SK-MEL-5 (cell line): ENCODE results near the gene PDE10A. TPM values are rescaled to one million over a fixed set of nuclear protein-coding genes. Genes with fewer than 3 reads are reported as not detected.

Experiments
- DNase-seq: peaks from one replicate; pipeline ENCODE4 v3.0.0-alpha.2; 2016; ENCODE audit warnings: low read depth, low spot score
- in situ Hi-C: cut with HindIII; loops from 2 replicates; pipeline ENCODE4 v1.10.0; 2016; ENCODE audit warnings: low sequenced_read_pairs, high pct_unique_total_duplicates, low pct_unique_long_range_greater_than_20kb
- total RNA-seq: library from RNA; depleted of rRNA; stranded (reverse); fragments of >200 nt; shearing (Covaris generic); gene quantifications from 2 replicates; pipeline ENCODE4 v1.2.3, GENCODE V29; 2014

Gene PDE10A
- total RNA-seq, 1 experiment from 2014 or later = 161 TPM

DNA sequence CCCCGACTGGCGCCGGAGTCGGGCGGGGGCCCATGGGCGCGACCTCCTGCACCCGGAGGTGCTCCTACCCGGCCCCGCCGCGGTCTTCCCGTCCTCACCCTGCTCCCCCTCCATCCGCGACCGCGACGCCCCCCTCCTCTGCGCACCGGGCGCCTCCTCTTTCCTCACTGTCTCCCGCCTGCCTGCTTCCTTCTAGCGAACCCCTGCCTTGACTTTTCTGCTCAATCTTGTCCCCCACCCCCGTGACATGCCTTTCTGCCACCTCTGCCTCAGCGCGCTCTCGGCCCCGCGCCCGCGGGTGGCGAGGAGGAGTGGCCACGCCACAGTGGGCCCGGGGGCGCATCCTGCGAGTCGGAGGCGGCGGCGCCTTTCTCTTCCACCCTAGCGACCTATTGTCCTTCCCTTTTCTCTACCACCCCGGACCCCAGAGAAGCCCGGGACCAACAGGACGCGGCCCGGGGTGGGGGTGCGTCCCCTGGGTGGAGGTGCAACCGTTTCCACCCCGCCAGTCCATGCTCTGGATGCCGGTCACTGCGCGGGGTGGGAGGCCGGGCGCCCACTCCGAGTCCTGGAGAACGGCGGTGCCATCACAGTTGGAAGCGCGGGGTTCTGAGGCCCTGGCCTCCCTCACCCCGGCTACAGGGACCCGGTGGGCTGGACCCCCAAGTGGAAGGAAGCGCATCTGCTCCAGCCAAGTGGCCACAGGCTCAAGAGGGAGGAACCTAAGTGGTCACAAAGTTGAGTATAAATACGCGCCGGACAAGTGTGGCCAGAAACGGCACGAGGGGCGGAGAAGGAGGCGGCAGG lies 2.0 kb downstream of the PDE10A start:
- in situ Hi-C loops = no loop called here
- DNase-seq = no peak

DNA sequence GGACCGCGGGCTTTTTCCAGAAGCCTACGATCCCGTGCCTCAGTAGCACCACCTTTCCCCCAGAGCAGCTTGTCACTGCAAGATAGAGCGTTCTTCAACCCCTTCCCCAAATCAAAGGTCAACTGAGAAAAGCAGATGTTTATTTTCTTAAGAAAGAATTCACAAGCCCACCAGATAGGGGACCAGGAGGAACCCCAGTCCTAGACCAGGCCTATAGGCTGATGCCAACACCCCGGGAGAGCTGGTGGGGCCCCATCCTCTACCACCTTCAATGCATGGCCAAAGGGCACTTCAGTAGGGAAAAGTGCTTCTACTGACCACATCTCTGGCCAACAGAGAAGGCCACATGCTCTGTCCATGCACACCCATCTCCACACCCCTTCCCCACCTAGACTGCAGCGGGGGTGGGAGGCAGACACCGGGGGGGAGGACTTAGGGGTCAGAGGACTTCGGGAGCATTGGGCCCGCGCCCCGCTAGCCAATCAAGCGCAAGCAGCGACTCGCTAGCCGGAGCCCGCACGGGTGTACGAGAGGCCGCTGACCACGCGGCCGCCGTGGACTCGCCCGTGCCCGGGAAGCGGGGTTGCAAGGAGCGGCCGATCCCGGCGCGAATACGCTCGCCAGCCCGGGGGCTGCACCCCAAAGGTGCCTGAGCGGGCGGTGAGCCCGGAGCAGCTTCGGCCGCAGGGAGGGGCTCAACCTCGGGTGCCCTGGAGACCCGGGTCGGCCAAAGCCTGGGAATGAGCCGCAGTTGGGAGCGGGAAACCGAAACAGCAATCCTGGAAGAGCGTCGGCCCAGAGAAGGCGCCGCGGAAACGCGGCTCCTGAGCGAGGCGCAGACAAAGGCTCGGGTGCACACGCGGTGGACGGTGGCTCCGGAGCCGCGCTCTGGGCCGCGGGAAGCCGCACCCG lies 2.8 kb downstream of the PDE10A start:
- DNase-seq = no peak
- in situ Hi-C loops = no loop called here

DNA sequence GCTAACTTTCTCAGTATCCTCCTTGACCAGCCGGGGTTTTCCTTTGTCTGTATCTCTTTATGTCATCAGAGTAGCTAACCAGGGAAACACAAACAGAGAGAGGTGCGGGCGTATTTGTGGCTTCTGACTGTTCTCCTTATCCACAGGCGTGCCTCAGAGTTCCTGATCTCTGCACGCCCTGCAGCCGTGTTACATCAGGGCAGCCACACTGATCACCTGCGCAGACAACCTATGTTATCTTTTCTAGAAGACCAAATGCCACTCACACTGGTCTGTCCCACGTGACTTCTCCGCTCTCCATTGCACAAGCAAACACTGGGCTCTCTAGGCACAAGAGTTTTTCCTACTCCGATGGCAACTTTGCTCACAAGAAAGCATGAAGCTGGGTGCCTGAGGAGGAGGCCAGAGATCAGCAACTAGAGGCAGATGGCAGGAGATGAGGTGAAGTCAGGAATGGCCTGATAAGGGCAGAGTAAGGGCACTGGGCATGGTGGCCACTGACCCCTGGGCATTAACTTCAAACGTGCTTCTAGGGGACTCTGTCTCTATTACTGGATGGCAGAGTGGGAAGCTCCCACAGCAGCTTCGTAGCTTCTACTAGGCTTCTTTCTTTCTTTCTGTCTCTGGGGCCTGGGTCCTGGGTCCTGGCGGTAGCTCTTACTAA lies 4.5 kb downstream of the PDE10A start:
- in situ Hi-C loops = no loop called here
- DNase-seq = no peak

DNA sequence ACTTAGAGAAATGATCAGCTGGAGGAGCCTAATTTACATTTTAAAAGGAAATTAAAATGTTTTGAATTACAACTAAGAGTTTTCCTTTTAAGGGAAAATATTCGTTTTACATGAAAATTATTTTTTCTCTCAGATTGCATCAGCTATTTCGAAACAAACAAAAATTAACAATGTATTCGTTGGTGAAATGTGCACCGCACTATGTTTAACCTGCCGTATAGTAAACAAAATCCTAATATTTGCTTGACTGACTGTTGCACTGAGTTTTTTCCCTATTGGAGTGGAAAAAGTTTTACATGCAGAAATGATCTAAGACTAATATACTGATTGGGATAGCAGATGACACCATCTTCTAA lies 5.7 kb downstream of the PDE10A start:
- in situ Hi-C loops = no loop called here
- no peak for DNase-seq

DNA sequence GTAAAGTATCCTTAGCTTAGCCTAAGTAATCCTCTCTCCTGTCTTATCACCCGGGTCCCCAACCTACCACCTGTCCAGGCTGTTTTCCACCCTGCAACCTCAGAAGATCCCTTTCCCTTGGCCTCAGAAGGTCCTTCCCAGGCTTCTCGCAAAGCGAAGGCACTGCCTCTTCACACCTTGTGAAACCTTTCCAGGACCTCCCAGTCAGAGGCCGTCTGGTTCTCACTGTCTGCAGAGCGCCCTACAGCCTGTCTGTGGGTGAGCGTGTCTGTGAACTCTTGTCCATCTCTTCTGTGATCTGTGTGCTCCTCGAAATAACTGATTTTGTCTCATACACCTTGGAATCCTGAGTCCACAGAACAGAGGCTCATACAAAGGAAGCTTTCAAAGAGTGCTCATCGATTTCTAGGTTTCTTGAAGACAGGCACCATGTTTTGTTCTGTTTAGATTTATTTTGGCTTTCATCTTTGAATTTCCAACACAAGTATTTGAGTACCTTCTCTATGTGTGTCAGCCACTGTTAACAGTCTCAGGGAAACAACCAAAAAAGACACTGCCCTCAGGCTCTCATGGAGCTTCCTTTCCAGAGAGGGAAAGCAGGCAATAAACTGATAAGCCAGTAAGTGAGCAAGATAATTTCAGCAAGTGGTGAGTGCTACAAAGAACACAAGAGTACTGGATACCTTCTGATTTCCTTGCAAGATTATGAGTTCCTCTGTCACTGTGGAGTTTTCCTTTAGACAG lies 6.3 kb downstream of the PDE10A start:
- in situ Hi-C loops = no loop called here
- no peak for DNase-seq

DNA sequence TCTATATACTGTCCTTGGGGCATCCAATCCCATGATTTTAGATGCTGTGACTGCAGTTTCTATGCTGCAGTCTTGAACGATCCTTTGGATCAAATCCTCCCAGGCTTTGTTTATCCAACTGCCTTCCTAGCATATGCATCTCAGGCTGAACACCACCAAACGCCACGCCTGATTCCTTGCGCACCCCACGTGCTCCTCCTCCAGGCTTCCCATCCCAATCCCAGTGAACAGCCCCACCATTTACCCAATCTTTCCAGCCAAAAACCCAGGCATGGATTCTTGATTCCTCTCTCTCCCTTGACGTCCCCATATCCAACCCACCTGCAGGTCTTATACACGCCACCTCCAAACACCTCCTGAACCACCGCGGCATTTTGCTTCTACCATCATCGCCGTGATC lies 7.8 kb downstream of the PDE10A start:
- in situ Hi-C loops = no loop called here
- no peak for DNase-seq

DNA sequence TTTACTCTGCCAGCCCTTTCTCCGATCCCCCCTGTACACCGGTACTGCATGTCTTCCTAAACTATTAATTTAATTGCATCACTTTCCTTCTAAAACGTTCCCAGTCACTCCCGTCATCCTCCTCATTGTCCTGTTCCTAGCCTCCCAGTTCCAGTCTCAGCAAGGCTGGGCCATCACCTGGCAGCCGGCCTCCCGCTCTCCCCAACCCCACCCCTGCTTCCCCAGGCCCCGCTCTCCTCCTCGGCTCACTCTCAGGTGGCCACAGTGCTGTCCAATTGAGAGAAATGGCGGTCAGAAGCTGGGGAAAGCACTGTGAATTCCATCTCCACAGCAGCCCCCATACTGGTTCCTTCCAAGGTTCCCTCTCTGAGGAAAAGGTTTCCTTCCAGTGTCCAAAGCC lies 8.9 kb downstream of the PDE10A start:
- in situ Hi-C loops = no loop called here
- DNase-seq = no peak

DNA sequence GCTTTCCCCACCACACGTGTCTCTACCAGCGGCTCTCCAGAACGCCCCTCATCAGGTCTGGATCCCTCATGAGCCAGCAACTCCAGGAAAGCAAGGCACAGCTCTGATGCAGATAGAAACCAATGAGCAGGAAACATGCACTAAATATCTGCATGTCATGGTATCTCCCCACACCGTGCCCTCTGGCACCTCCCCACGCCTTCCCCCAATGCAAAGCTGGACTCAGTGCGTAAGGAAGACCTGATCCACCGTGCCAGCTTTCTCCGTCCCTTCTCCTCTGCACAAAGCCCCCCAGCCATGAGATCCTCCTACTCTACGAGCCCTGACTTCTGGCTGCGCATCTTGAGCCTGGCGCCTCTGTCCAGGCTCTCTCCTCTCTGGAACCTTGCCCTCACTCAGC lies 9.4 kb downstream of the PDE10A start:
- in situ Hi-C loops = no loop called here
- DNase-seq = no peak

DNA sequence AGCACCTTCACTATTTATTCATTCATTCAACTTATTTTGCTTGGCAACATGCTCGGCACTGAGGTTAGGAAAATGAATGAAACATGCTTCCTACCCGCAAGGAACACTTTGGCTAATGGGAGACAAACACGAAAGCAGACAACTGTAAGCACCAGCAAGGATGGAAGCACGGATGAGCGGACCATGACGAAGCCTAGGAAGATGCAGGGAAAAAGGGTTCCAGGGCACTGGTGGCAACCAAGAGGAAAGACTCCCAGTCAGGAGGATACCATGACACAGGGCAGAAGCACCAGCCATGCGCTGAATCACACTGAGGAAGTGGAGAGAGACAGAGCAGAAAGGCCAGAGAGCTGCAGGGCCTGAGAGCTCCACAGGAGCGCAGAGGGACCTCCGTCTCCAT lies 9.8 kb downstream of the PDE10A start:
- in situ Hi-C loops = no loop called here
- DNase-seq = no peak

DNA sequence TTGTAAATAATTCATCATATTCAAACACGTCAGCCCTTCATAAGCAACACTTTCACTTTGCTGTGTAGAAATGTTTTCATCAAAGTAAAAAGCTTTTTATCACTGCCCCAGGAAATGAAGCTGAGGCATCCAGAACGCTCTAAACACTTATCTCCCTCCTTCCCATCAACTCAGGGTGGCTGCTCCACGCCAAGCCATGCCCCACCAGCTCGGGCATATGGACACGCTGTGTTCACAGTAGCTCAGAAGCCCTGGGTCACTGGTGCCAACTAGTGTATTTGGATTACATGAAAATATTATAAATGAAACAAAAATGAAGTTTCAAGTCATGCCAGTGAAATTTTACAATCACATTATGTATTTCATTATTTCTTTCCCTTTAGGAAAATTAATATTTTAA lies 10.3 kb downstream of the PDE10A start:
- DNase-seq = no peak
- in situ Hi-C loops = no loop called here

DNA sequence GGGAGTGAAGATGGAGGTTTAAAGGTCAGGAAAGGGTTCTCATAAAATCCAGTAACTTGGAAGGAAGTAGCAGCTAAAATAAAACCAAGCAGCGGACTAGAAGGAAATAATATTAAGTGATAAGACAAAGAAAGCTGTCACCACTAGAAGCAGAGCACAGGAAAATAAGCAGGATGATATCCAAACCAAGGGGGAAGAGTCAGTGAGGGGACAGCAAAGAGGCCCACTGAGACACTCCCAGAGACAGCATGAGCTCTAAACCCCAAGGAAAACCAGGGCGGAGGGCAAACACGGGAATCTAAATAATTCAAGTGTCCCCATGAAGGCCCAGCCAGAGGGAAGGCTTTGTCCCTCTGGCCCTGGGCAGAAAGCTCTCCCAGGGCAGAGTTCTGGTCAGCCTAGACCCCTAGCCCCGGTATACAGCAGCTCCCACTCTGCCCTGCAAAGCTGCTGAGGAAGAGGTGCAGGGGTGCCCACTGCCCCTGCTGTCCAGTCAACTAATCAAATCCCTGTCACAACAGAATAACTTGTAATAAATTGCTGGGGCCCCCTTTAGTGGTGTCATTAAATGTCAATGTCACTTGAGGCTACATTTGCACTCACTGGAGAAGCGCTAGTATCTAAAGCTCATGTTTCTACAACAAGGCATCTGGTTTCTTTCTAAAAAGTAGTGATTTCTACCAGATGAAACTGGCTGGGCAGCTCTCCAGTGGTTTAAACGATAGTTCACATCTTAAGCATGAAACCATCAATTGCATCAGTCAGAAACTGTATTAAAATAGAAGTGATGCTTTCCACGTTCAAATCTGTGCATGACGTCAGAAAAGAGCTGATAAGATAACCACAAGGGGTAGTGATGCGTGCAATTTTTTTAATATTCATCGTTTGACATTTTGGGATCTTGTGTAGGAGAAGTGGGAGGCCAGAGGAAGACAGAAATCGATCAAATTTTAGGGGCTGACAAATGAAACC lies 13.6 kb downstream of the PDE10A start:
- in situ Hi-C loops = no loop called here
- DNase-seq = peak; percentile 30

DNA sequence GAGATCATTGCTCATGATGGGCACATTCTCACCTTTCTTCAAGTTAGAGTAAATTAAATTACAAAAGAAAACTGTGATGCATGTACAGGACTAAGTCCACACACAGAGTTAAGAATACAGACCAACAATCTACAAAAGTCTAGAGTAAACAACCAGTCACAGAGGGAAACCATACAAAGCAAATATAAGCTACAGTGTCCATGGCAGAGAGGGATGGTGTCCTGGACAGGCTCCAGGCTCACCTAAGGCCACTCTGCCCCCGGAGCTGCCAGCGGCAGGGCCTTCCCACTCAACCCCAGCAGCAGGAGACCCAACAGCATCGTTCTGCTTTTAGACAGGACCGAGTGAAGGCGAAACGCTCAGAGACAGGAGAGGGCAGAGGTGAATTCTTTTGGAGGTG lies 16.0 kb downstream of the PDE10A start:
- in situ Hi-C loops = no loop called here

DNA sequence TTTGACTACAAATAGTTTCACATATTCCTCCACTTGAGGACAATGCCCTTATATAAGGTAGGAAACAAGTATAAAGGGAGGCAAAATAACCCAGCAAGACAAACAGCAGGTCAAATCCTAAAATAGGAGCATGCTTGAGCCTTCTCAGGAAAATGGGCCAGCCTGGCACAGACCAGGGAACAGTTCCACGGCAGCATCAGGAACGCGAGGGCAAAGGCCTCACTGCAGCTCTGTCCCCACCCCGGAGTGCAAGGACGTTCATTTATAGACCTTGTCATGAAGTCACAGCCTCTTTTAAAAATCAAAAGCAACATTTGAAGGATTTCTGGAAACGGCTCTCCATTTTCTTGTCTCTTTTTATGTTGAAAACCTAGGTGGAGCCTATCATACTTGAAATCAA lies 17.1 kb downstream of the PDE10A start:
- DNase-seq = no peak
- in situ Hi-C loops = no loop called here

More for the DNA sequence above, 16.0 kb downstream of the PDE10A start:
- no peak for DNase-seq

DNA sequence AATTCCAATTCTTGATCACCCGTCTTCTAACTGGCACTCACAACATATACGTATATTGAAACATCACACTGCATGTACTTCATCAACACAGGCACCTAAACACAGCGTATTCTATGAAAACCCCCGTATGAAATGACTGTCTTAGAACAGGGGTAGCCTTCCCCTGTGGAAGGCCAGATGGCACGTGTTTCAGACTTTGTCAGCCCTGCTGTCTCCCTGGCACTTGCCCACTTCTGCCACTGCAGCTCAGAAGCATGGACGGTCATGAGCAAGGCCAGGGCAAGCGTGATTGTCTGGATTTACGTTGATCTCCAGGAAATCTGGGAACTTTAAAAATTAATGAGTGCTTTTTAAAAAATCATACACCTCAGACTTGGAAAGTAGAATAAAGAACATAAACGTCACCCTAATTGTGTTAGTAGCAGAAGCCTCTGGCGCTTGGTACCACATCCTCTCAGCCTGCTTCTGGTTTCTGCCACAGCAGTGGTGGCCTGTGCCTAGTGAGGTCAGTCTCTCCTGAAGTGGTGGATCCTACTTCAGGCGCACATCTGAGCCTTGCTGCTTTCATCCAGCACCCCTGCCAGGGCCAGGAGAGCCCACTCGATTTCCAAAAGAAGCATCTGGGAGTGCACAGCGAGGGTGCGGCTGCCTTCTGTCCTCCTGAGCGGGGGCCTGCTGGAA lies 18.3 kb downstream of the PDE10A start:
- DNase-seq = no peak
- in situ Hi-C loops = no loop called here

DNA sequence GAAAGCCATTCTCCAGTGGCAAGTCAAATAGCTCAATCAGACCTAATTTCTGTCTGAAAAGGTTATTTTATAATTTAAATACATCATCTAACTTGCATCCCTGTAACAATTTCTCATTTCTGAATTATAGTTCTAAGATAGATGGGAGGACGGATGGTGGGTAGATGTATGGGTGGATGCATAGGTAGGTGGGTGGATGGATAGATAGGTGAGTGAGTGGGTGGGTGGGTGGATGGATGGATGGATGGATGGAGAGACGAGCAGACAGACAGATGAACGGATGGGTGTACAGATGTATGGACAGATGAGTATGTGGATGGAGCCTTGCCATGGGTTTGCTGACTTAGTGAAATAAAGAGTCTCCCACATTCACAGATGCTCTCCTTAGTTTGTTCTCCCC lies 20.0 kb downstream of the PDE10A start:
- in situ Hi-C loops = no loop called here
- DNase-seq = no peak

DNA sequence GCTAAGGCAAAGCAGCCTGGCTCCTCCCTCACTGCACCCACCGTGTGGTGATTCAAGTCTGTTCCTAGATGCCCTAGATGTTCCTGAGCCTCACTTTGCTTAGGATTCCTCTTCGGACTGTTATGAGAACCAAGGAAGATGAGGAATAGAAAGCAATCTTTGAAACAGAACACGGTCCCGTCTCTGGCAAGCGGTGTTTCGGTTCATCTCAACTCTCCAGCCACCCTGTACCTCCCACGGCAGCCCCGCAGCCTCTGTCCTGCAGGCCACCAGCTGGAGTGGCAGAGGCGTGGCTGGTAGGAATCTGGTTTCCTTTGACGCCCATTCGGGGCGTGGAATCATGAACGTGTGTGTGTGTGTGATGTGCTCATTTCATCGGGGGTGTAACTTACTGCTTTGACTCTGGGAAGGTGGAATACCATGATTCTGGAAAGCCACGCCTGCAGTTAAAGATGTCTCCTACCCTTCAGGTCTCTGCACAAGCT lies 21.3 kb downstream of the PDE10A start:
- DNase-seq = no peak
- in situ Hi-C loops = no loop called here
